ENCODE results near the gene SKIC8. TPM values are rescaled to one million over a fixed set of nuclear protein-coding genes. Genes with fewer than 3 reads are reported as not detected.

SKIC8 gene
- total and polyA plus RNA-seq, 7 donors: 17.7 to 48.9 (median 32.9) TPM

GRCh38 chr15:78343276-78344060, 44.1 kb upstream of the SKIC8 start:
- 49 to 51% (median 50%) methylated on average over 12 of the region's 12 CpGs for WGBS, 3 donors
- ATAC-seq: no peak
- no peak overlapping the region for H3K4me3 ChIP-seq
- no peaks in the 10 kb centered on the region for H3K36me3 ChIP-seq (ENCODE audit: insufficient read depth in 1 of 2, low read depth in 1 of 2)
- DNase-seq: no peak
- intact Hi-C loops (cut with DNase I): no loop called here
- TF ChIP-seq, protein P1, sequence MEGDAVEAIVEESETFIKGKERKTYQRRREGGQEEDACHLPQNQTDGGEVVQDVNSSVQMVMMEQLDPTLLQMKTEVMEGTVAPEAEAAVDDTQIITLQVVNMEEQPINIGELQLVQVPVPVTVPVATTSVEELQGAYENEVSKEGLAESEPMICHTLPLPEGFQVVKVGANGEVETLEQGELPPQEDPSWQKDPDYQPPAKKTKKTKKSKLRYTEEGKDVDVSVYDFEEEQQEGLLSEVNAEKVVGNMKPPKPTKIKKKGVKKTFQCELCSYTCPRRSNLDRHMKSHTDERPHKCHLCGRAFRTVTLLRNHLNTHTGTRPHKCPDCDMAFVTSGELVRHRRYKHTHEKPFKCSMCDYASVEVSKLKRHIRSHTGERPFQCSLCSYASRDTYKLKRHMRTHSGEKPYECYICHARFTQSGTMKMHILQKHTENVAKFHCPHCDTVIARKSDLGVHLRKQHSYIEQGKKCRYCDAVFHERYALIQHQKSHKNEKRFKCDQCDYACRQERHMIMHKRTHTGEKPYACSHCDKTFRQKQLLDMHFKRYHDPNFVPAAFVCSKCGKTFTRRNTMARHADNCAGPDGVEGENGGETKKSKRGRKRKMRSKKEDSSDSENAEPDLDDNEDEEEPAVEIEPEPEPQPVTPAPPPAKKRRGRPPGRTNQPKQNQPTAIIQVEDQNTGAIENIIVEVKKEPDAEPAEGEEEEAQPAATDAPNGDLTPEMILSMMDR (IDR thresholded peaks at IDR 0.05): no peak
- peaks cover 0 to 53% (median 21%) of the 10 kb centered on the region in 3 donors for H3K27me3 ChIP-seq (ENCODE audit: insufficient read depth in 3 of 3, low read length in 2 of 3)
- H3K9me3 ChIP-seq: no peaks in the 10 kb centered on the region
- no peak overlapping the region for H3K27ac ChIP-seq
- H3K4me1 ChIP-seq: peaks cover 8% of the 10 kb centered on the region

DNA sequence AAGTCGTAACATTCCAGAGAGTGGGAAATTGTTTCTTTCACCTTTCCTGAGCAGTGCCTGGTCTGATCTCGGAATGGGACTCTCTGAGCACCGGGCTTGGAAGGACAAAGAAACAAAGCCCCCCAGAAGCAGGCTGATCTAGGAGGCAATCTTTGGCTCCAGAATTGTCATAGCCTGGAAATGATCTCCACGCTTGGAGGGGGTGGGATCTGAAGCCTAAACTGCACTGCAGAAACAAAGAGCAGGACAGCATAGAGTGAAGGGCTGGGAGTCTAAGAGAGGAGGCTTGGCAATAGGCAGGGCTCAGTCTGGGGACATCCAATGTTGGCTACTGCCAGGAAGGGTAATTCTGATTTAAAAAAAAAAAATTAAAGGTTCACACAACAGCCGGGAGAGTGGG, 42.6 kb upstream of the SKIC8 start:
- intact Hi-C loops (cut with DNase I): no loop called here
- DNase-seq (no peak), ATAC-seq (no peak)
- H3K27me3 ChIP-seq (ENCODE audit: insufficient read depth in 3 of 3, low read length in 2 of 3): peaks cover 0 to 62% (median 28%) of the 10 kb centered on the region in 3 donors
- TF ChIP-seq, protein P1 (IDR thresholded peaks at IDR 0.05): no peak
- no peaks in the 10 kb centered on the region for H3K36me3 ChIP-seq (ENCODE audit: insufficient read depth in 1 of 2, low read depth in 1 of 2)
- H3K4me3 ChIP-seq: no peak overlapping the region
- H3K27ac ChIP-seq: no peak overlapping the region
- 56 to 59% (median 58%) methylated on average over 5 of the region's 5 CpGs for WGBS, 3 donors
- H3K9me3 ChIP-seq: no peaks in the 10 kb centered on the region
- H3K4me1 ChIP-seq: peaks cover 8% of the 10 kb centered on the region

GRCh38 chr15:78341057-78341987, 41.9 kb upstream of the SKIC8 start:
- H3K36me3 ChIP-seq (ENCODE audit: insufficient read depth in 1 of 2, low read depth in 1 of 2): no peaks in the 10 kb centered on the region
- 8 to 15% (median 12%) methylated on average over 53 of the region's 53 CpGs for WGBS, 3 donors
- TF ChIP-seq, protein P1 (IDR thresholded peaks at IDR 0.05): no peak
- H3K4me1 ChIP-seq: peaks cover 8% of the 10 kb centered on the region
- DNase-seq (no peak), ATAC-seq (peak in 1 of 4 donors; percentile 21)
- peaks cover 0 to 69% (median 29%) of the 10 kb centered on the region in 3 donors for H3K27me3 ChIP-seq (ENCODE audit: insufficient read depth in 3 of 3, low read length in 2 of 3)
- intact Hi-C loops (cut with DNase I): no loop called here
- H3K27ac ChIP-seq: no peak overlapping the region
- no peak overlapping the region for H3K4me3 ChIP-seq
- no peaks in the 10 kb centered on the region for H3K9me3 ChIP-seq

DNA sequence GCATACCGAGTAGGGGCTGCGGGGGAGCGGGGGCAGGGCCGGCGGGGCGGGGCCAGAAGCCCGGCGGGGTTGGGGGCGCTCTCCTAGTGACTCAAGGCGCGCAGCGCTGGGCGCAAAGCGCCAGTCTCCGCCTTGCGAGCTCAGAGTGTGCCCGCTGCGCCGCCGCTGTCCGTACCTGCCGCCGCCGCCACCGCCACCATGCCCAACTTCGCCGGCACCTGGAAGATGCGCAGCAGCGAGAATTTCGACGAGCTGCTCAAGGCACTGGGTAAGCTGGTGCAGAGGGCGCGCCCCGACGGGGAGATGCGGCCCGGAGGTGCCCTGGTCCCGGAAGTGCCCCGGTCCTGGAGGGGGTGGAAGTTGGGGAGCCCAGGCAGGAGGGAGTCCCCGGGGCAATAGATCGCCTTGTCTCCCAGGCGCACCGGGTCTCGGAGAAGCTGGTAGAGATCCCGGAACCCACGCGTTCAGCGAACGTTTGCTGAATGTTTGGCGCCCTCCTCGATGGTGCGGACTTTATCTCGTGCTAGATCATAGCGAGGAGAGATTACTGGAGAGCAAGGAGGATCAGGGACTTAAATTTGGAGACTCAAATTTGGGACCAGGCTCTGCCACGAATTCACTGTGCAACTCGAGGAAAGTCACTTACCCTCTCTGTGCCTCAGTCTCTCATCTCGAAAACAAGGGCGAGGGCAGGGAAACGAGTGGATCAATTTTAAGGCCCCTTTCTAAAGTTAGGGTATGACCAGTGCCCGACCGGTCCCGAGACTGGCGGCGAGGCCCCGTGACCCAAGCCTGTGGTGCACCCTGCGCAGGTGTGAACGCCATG, 41.0 kb upstream of the SKIC8 start, which contains the start of gene CRABP1:
CRABP1 (plus strand) TSS at position 123 of the 826 bp plus-strand sequence; CDS start at position 199, 76 bp downstream.
- no peaks in the 10 kb centered on the region for H3K36me3 ChIP-seq (ENCODE audit: insufficient read depth in 1 of 2, low read depth in 1 of 2)
- no peaks in the 10 kb centered on the region for H3K9me3 ChIP-seq
- H3K4me3 ChIP-seq: peak within 1 kb of the TSS; percentile 32
- H3K27me3 ChIP-seq (ENCODE audit: insufficient read depth in 3 of 3, low read length in 2 of 3): peaks cover 0 to 76% (median 33%) of the 10 kb centered on the region in 3 donors
- TF ChIP-seq, protein P1 (IDR thresholded peaks at IDR 0.05): no peak
- WGBS, 3 donors: 1 to 2% (median 2%) methylated on average over 55 to 67 of the region's 67 CpGs
- DNase-seq: no peak
- ATAC-seq: no peak
- intact Hi-C loops (cut with DNase I): no loop called here
- H3K27ac ChIP-seq: no peak within 1 kb of the TSS
- H3K4me1 ChIP-seq: peaks cover 8% of the 10 kb centered on the region
